GM19239 (cell line): ENCODE data around the gene PPIA.
"Not testable (repeated sequence)": the region's sequence is repeated elsewhere in the genome, so short reads cannot be mapped to it uniquely, and the experiment has no call there.

Source experiments
- DNase-seq: peaks from one replicate; pipeline ENCODE4 v3.0.0; 2011; ENCODE audit warnings: low spot score; ENCODE audit not compliant: insufficient read length
- FAIRE-seq: peaks from 2 replicates; lab custom pipeline; 2011; peaks lifted over from hg19 to GRCh38; lab: Jason Lieb, UNC

The PPIA gene

DNA sequence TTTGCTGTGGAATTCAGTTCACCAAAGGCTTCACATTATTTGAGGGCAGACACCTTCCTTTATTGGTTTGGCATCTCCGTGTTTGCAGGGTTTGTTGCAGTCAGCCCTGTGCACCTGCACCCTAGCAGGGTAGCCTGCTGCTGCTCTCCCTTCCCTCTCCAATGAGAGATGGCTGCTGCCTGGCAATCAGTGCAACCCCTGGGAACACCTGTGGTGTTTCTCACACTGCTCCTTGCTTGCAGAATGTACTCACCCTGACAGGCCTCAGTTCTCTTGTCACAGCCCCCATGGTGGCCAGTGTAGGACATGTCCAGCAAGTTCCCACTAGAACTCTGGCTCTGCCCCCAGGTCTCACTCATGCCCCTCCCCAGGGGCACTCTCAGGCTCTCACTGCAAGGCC is 12.1 kb upstream of the PPIA start:
- FAIRE-seq (no peak), DNase-seq (no peak)

DNA sequence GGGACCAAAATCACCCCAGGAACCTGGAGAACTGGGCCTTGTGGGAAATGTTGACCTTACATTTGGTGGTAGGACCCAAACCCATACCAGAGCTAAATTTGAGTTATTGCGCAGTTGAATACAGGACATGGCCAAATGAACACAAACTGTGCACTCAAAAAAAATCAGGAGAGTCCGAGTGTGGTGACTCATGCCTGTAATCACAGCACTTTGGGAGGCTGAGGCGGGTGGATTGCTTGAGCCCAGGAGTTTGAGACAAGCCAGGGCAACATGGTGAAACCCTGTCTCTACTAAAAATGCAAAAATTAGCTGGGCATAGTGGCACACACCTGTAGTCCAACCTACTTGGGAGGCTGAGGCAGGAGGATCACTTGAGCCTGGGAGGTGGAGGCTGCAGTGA is 11.3 kb upstream of the PPIA start:
- FAIRE-seq, DNase-seq: not testable (repeated sequence)

- DNase-seq (no peak), FAIRE-seq (no peak)
These were observed 9.4 kb upstream of the PPIA start for GRCh38 chr7:44787041-44787440.

- FAIRE-seq (no peak), DNase-seq (no peak)
These were observed 8.7 kb upstream of the PPIA start for GRCh38 chr7:44787762-44788161.

DNA sequence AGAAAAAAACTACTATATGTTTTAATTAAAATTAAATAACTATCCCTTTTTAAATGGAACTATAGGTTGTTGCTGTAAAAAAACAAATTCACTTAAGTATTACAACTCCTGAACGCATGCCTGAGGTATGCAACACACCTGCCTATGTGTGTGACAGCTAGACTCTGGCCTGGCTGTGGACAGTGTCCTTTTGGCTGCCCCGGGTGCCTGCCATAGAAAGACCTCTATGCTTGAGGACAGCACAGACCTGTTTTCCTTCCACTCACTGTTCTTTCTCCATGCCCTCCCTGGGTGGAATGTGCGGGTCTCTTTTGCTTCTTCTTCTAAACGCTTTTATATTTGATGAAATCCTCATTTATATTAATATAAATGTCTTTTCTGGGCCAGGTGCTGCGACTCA is 6.5 kb upstream of the PPIA start:
- FAIRE-seq: no peak

GRCh38 chr7:44791278-44792219 is 4.9 kb upstream of the PPIA start:
- FAIRE-seq (no peak), DNase-seq (no peak)

More for the DNA sequence above, 6.5 kb upstream of the PPIA start:
- no peak for DNase-seq

GRCh38 chr7:44793919-44794318 is 2.6 kb upstream of the PPIA start:
- no peak for DNase-seq
- no peak for FAIRE-seq

DNA sequence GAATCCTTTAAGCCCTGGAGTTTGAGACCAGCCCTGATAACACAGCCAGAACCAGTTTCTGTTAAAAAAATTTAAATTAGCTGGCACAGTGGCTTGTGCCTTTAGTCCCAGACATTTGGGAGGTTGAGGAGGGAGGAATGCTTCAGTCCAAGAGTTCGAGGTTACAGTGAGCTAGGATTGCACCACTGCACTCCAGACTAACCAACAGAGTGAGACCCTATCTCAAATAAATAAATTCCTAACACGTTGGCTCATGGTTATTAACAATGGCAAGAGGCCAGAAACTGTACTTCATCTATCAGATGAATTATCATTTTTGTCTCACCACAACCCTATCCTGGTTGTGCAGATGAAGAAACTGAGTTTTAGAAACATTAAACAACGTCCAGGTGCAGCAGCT is 2.1 kb upstream of the PPIA start:
- FAIRE-seq (no peak), DNase-seq (no peak)

GRCh38 chr7:44796034-44796503 is 412 bp upstream of the PPIA start:
- FAIRE-seq: no peak
- DNase-seq: peak; percentile 41

GRCh38 chr7:44797329-44798258 is 1.1 kb downstream of the PPIA start:
- FAIRE-seq (peak; percentile 57), DNase-seq (peak; percentile 59)

DNA sequence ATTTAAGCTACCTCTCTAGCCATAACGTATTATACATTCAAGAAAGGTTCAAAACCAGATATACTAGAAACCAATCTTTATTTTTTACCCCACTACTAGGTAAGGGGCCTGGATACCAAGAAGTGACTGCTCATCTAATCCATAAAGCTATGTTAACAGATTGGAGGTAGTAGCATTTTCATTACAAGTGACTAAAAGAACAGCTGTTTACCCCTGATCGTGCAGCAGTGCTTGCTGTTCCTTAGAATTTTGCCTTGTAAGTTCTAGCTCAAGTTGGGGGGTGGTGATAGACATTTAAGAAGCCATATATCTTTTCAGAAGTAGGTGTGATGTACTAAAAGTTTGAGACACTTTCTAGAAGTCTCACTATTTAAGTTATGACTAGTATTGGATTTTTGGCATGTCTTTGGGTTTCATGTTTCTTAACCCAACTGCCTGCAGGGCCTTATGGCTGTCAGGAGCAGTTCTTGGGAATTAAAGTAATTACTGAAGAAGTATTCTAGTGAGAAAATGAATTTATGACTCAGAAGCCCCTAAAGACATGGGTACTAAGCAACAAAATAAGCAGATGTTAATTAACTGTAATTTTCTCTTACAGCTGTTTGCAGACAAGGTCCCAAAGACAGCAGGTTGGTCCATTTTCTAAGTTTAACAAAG is 2.3 kb downstream of the PPIA start:
- FAIRE-seq (no peak), DNase-seq (no peak)

DNA sequence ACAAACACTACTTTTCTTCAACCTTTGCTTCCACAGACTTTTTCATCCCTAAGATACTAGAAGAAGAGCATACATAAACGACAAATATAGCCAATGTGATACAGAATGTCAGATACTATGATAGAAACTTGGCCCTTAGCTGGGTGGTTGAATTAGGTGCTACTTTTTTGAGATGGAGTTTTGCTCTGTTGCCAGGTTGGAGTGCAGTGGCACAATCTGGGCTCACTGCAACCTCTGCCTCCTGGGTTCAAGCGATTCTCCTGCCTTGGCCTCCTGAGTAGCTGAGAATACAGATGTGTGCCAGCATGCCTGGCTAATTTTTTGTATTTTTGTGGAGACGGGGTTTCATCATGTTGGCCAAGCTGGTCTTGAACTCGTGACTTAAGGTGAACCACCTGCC is 3.5 kb downstream of the PPIA start:
- DNase-seq (no peak), FAIRE-seq (no peak)

GRCh38 chr7:44801890-44802289 is 5.4 kb downstream of the PPIA start:
- no peak for FAIRE-seq
- DNase-seq: no peak

DNA sequence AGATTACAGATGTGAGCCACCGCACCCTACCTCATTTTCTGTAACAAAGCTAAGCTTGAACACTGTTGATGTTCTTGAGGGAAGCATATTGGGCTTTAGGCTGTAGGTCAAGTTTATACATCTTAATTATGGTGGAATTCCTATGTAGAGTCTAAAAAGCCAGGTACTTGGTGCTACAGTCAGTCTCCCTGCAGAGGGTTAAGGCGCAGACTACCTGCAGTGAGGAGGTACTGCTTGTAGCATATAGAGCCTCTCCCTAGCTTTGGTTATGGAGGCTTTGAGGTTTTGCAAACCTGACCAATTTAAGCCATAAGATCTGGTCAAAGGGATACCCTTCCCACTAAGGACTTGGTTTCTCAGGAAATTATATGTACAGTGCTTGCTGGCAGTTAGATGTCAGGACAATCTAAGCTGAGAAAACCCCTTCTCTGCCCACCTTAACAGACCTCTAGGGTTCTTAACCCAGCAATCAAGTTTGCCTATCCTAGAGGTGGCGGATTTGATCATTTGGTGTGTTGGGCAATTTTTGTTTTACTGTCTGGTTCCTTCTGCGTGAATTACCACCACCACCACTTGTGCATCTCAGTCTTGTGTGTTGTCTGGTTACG is 6.0 kb downstream of the PPIA start:
- no peak for DNase-seq
- FAIRE-seq: peak; percentile 21

- DNase-seq, FAIRE-seq: not testable (repeated sequence)
These were observed 7.5 kb downstream of the PPIA start for GRCh38 chr7:44803828-44804519.

DNA sequence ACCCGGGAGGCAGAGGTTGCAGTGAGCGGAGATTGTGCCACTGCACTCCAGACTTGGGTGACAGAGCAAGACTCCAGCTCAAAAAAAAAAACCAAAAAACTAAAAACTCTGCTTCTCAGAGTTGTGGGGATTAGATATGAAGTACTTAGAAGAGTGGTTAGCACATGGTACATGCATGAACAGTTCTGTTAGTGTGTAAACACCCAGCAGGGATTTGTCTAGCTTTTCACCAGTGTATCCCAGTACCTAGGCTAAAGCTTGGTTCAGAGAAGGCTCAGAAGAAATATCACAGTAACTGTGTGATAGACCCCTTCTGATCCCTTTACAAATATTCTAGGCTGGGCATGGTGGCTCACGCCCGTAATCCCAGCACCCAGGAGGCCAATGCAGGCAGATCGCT is 9.5 kb downstream of the PPIA start:
- FAIRE-seq: no peak

DNA sequence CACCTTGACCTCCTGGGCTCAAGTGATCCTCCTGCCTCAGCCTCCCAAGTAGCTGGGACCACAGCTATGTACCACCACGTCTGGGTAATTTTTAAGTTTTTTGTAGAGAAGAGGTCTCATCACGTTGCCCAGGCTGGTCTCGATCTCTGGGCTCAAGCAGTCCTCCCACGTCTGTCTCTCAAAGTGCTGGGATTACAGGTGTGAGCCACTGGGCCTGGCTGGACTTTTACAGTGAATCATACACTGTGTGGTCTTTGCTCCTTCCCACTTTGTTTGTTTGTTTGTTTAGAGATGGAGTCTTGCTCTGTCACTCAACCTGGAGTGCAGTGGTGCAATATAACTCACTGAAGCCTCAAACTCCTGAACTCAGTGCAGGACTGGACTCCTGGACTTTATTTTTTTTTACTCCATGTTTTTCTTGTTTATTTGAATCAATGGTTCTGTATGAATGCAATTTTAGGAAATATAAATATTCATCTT is 12.5 kb downstream of the PPIA start:
- FAIRE-seq (no peak), DNase-seq (no peak)

More for the DNA sequence above, 9.5 kb downstream of the PPIA start:
- DNase-seq: no peak

GRCh38 chr7:44811093-44811492 is 14.6 kb downstream of the PPIA start:
- no peak for FAIRE-seq
- no peak for DNase-seq

DNA sequence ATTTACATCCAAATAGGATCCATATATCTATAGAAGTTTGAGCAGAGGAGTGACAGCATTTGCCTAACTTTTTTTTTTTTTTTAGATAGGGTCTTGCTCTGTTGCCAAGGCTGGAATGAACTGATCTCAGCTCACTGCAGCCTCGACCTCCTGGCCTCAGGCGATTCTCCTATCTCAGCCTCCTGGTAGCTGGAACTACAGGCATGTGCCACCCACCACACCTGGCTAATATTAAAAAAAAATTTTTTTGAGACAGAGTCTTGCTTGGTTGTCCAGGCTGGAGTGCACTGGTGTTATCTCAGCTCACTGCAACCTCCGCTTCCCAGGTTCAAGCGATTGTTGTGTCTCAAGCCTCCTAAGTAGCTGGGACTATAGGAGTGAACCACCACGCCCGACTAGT is 15.1 kb downstream of the PPIA start:
- DNase-seq (no peak), FAIRE-seq (no peak)
